CD4-positive, alpha-beta T cell (primary cell): ENCODE data around the gene FBXO44. TPM values are rescaled to one million over a fixed set of nuclear protein-coding genes. Genes with fewer than 3 reads are reported as not detected.

Experiments used
- ATAC-seq: fragments of 200-7000 bp; cut with Tn5 transposase; one replicate; pipeline ENCODE4 v1.10.0; 2022; ENCODE audit warnings: mild to moderate bottlenecking; ENCODE audit not compliant: poor library complexity
- CTCF ChIA-PET: fragments of 350-600 bp; sonication (Branson Sonifier 250); formaldehyde crosslinking; loops from one replicate; lab custom pipeline; 2021; ENCODE audit warnings: antibody characterized with exemption, inconsistent platforms; lab: Charles Lee
- POLR2A ChIA-PET: fragments of 350-600 bp; sonication (Branson Sonifier 250); formaldehyde crosslinking; loops from one replicate; lab custom pipeline; 2021; ENCODE audit warnings: antibody characterized with exemption, inconsistent platforms; lab: Charles Lee
- DNase-seq, 14 experiments: peaks; one replicate each; pipeline ENCODE4 v3.0.0-alpha.2; 2013 to 2020; ENCODE audit warnings: mixed read lengths in 2 of 14
- H3K27ac ChIP-seq, 2 donors: one replicate each; pipeline versions ENCODE4 v1.5.1 to v1.7.0; 2013; ENCODE audit warnings: low read length in 2 of 2, low read depth in 1 of 2, mild to moderate bottlenecking in 1 of 2
- H3K27me3 ChIP-seq, 2 experiments: 1 replicate in 1 of 2; 2 replicates in 1 of 2; pipeline versions ENCODE4 v1.6.1 to v1.7.0; 2013; ENCODE audit warnings: low read length in 2 of 2, control low read depth in 1 of 2, mild to moderate bottlenecking in 1 of 2, moderate library complexity in 1 of 2; ENCODE audit not compliant: insufficient read depth in 2 of 2, control insufficient read depth in 1 of 2
- H3K36me3 ChIP-seq: one replicate; pipeline ENCODE4 v1.6.1; 2013; ENCODE audit warnings: low read length, control low read depth; ENCODE audit not compliant: insufficient read depth
- H3K4me1 ChIP-seq: one replicate; pipeline ENCODE4 v1.6.1; 2013; ENCODE audit warnings: low read length, control low read depth; ENCODE audit not compliant: insufficient read depth
- H3K4me3 ChIP-seq: one replicate; pipeline ENCODE4 v1.5.1; 2013; ENCODE audit warnings: mild to moderate bottlenecking, low read length, moderate library complexity
- H3K9me3 ChIP-seq, 2 experiments: 1 replicate in 1 of 2; 2 replicates in 1 of 2; pipeline versions ENCODE4 v1.6.1 to v1.7.0; 2013; ENCODE audit warnings: low read length in 2 of 2, mild to moderate bottlenecking in 2 of 2, control low read depth in 1 of 2, moderate library complexity in 1 of 2; ENCODE audit not compliant: control insufficient read depth in 1 of 2, insufficient read depth in 1 of 2
- H3K27ac Mint-ChIP-seq: one replicate; pipeline ENCODE4 v1.8.0; 2020; ENCODE audit warnings: mixed read lengths
- H3K27me3 Mint-ChIP-seq: one replicate; pipeline ENCODE4 v1.8.0; 2021; ENCODE audit warnings: mixed read lengths
- H3K36me3 Mint-ChIP-seq: one replicate; pipeline ENCODE4 v1.8.0; 2021; ENCODE audit warnings: low read depth, mixed read lengths
- H3K4me1 Mint-ChIP-seq: one replicate; pipeline ENCODE4 v1.8.0; 2021; ENCODE audit warnings: low read depth, mixed read lengths
- H3K4me3 Mint-ChIP-seq: one replicate; pipeline ENCODE4 v1.8.0; 2020; ENCODE audit warnings: mild to moderate bottlenecking, mixed read lengths
- H3K9me3 Mint-ChIP-seq: one replicate; pipeline ENCODE4 v1.8.0; 2020; ENCODE audit warnings: mixed read lengths
- intact Hi-C, 2 experiments: fragments of 100-400 bp; cut with DNase I in 1 of 2; cut with micrococcal nuclease in 1 of 2; formaldehyde crosslinking; loops; one replicate each; pipeline versions ENCODE4 v1.15.1 to v1.9.0; 2023 to 2025; cut with DNase I, micrococcal nuclease
- total RNA-seq, 174 experiments: library from RNA in 2 of 174; stranded (reverse) in 2 of 174; gene quantifications; one replicate each; pipeline ENCODE4 v1.2.3 and lab custom pipeline; 2021 to 2026
- TF ChIP-seq, protein P1 (sequence below): fragments of 200-600 bp; IDR thresholded peaks from one replicate; pipeline ENCODE4 v1.8.0; 2022; ENCODE audit warnings: antibody characterized with exemption, mild to moderate bottlenecking

Gene FBXO44
- total RNA-seq, 2 experiments from 2014 or later, result 44.9 to 48.4 TPM

DNA sequence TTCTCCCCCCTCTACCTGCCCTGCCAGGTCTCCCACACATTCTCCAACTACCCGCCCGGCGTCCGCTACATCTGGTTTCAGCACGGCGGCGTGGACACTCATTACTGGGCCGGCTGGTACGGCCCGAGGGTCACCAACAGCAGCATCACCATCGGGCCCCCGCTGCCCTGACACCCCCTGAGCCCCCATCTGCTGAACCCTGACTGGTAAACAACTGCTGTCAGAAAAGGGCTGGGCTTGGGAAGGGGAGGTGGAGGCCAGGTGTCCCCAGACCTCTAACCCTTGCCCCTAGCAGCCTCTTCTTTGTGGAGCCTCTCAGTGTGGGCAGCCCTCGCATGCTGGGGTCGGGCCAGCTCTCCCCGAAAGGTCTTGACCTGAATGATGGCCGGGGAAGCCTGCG lies 6.4 kb downstream of the FBXO44 start:
- Mint-ChIP-seq H3K4me3 (peak overlapping the region; percentile 11), H3K27me3 (no peaks in the 10 kb centered on the region), H3K4me1 (peaks cover under 1% of the 10 kb centered on the region), H3K27ac (no peak overlapping the region), H3K9me3 (no peaks in the 10 kb centered on the region), H3K36me3 (peaks cover 53% of the 10 kb centered on the region)
- Histone ChIP-seq H3K9me3 (no peaks in the 10 kb centered on the region), H3K27me3 (no peaks in the 10 kb centered on the region), H3K4me3 (no peak overlapping the region), H3K36me3 (peaks cover 39% of the 10 kb centered on the region), H3K27ac (no peak overlapping the region), H3K4me1 (peaks cover 20% of the 10 kb centered on the region)
- no peak for ATAC-seq
- no peak for DNase-seq
- ChIA-PET POLR2A (no interaction called here), CTCF (interaction anchor here (2.7 kb wide), 1 partner anchor 59 kb away, joined by 6 read pairs; no protein-coding TSS in a partner anchor)
- intact Hi-C loops, result no loop called here
- TF ChIP-seq, protein P1, sequence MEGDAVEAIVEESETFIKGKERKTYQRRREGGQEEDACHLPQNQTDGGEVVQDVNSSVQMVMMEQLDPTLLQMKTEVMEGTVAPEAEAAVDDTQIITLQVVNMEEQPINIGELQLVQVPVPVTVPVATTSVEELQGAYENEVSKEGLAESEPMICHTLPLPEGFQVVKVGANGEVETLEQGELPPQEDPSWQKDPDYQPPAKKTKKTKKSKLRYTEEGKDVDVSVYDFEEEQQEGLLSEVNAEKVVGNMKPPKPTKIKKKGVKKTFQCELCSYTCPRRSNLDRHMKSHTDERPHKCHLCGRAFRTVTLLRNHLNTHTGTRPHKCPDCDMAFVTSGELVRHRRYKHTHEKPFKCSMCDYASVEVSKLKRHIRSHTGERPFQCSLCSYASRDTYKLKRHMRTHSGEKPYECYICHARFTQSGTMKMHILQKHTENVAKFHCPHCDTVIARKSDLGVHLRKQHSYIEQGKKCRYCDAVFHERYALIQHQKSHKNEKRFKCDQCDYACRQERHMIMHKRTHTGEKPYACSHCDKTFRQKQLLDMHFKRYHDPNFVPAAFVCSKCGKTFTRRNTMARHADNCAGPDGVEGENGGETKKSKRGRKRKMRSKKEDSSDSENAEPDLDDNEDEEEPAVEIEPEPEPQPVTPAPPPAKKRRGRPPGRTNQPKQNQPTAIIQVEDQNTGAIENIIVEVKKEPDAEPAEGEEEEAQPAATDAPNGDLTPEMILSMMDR, result no peak

DNA sequence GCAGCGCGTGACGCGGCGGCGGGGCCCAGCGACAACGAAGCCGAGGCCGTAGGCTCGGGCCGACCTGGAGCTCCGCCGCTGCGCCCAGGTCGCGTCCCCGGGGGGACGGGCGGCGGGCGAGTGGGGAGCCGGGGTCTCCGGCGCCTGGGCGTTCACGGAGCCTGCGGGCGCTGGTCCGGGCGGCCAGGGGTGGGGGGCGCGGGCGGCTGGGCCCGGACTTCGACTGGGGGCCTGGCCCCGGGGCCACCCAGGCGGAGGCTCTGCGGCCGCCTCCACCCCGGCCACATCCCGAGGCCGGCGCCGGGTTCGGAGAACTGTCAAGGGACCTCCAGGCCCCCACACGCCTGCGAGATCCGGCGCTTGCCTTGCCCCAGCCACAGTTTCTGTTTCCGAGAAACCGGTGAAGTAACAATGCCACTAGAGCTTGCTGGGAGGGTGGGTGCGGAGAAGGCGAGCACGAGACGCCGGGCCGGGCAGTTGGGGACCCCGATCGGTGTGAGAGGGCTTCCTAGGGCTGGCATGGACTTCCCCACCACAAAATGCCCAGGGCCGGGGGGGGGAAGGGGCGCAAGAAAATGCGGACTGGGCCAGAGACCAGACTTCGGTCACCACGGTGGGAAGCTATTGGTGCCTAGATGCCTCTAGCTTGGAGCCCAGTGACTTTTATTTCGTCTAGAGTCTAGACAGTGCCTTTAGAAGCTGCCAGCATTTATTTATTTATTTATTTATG lies 9.8 kb downstream of the FBXO44 start:
- Histone ChIP-seq H3K36me3 (peaks cover 30% of the 10 kb centered on the region), H3K27ac (peak overlapping the region in 1 of 2 donors; percentile 9), H3K9me3 (no peaks in the 10 kb centered on the region), H3K4me1 (peaks cover 14% of the 10 kb centered on the region), H3K4me3 (peak overlapping the region; percentile 69), H3K27me3 (no peaks in the 10 kb centered on the region)
- ChIA-PET POLR2A (interaction anchor here (0.6 to 3.0 kb wide), 18 partner anchors 10 to 653 kb away, joined by 3 to 52 read pairs (median 5); partner anchors contain the start of genes AGTRAP, CLCN6, FBXO2 and FBXO44), CTCF (interaction anchor here (0.6 to 4.8 kb wide), 23 partner anchors 9 to 627 kb away, joined by 3 to 60 read pairs (median 4); partner anchors contain the start of genes AGTRAP, CLCN6, MAD2L2 and MTHFR)
- Mint-ChIP-seq H3K9me3 (no peaks in the 10 kb centered on the region), H3K36me3 (peaks cover 37% of the 10 kb centered on the region), H3K4me3 (peak overlapping the region; percentile 95), H3K27me3 (no peaks in the 10 kb centered on the region), H3K27ac (peak overlapping the region; percentile 76), H3K4me1 (no peaks in the 10 kb centered on the region)
- TF ChIP-seq, protein P1, result no peak
- ATAC-seq (peak; percentile 45), DNase-seq (peak in 12 of 14 experiments; percentile 24 to 69 (median 47))
- intact Hi-C loops, result loop anchor here (1.0 kb wide), 2 partner anchors 55 to 85 kb away; no protein-coding TSS in a partner anchor

DNA sequence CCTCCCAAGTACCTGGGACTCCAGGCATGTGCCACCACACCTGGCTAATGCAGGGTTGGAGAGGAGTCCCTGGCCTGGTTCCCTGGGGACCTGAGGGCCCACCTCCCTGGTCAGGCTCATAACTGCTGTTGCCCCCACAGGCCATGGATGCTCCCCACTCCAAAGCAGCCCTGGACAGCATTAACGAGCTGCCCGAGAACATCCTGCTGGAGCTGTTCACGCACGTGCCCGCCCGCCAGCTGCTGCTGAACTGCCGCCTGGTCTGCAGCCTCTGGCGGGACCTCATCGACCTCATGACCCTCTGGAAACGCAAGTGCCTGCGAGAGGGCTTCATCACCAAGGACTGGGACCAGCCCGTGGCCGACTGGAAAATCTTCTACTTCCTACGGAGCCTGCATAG lies 13.8 kb downstream of the FBXO44 start:
- Histone ChIP-seq H3K36me3 (peaks cover 20% of the 10 kb centered on the region), H3K9me3 (no peaks in the 10 kb centered on the region), H3K4me1 (peaks cover 10% of the 10 kb centered on the region), H3K27me3 (no peaks in the 10 kb centered on the region), H3K27ac (no peak overlapping the region), H3K4me3 (no peak overlapping the region)
- intact Hi-C loops, result no loop called here
- Mint-ChIP-seq H3K27ac (no peak overlapping the region), H3K27me3 (no peaks in the 10 kb centered on the region), H3K4me3 (no peak overlapping the region), H3K36me3 (peaks cover 12% of the 10 kb centered on the region), H3K9me3 (no peaks in the 10 kb centered on the region), H3K4me1 (no peaks in the 10 kb centered on the region)
- ATAC-seq (no peak), DNase-seq (no peak)
- ChIA-PET POLR2A (no interaction called here), CTCF (no interaction called here)
- TF ChIP-seq, protein P1, result no peak
